Measurements from ENCODE around the gene EIF3B. TPM values are rescaled to one million over a fixed set of nuclear protein-coding genes. Genes with fewer than 3 reads are reported as not detected.
"Not testable (repeated sequence)": the region's sequence is repeated elsewhere in the genome, so short reads cannot be mapped to it uniquely, and the experiment has no call there.

The EIF3B gene
- total RNA-seq, result 100 to 1,000 TPM; 135 to 138 TPM

GRCh38 chr7:2354186-2354938 lies at the start of gene EIF3B:
Gene EIF3B, plus strand, starts transcription at chr7:2354827. Its CDS starts 95 bp downstream, at chr7:2354922.
- peak within 1 kb of the TSS; percentile 91 for H3K4me3 Mint-ChIP-seq
- H3K9me3 Mint-ChIP-seq, result no peaks in the 10 kb centered on the region
- ChIA-PET POLR2A (interaction anchor here (0.7 to 3.7 kb wide), 14 partner anchors 30 to 1796 kb away, joined by 3 to 39 read pairs (median 3); partner anchors contain the start of genes CHST12, INTS1, MAD1L1 and MRM2), CTCF (interaction anchor here (0.6 to 2.4 kb wide), 8 partner anchors 10 to 827 kb away, joined by 3 to 11 read pairs (median 4); no protein-coding TSS in a partner anchor)
- peak within 1 kb of the TSS; percentile 100 for H3K27ac Mint-ChIP-seq
- H3K4me1 Mint-ChIP-seq, result peaks cover 31% of the 10 kb centered on the region
- peak; percentile 90 for DNase-seq
- peaks cover 28% of the 10 kb centered on the region for H3K36me3 Mint-ChIP-seq (ENCODE audit: low read depth)
- no peaks in the 10 kb centered on the region for H3K27me3 Mint-ChIP-seq

GRCh38 chr7:2305258-2305657 lies 49.4 kb upstream of the EIF3B start:
- H3K27ac Mint-ChIP-seq; H3K27me3 Mint-ChIP-seq; CTCF ChIA-PET; H3K9me3 Mint-ChIP-seq; H3K36me3 Mint-ChIP-seq (ENCODE audit: low read depth); H3K4me1 Mint-ChIP-seq; POLR2A ChIA-PET; H3K4me3 Mint-ChIP-seq; DNase-seq: not testable (repeated sequence)

- Mint-ChIP-seq H3K27ac (no peak overlapping the region), H3K27me3 (no peaks in the 10 kb centered on the region), H3K4me3 (no peak overlapping the region), H3K4me1 (no peaks in the 10 kb centered on the region), H3K9me3 (no peaks in the 10 kb centered on the region), H3K36me3 (ENCODE audit: low read depth) (no peaks in the 10 kb centered on the region)
- no peak for DNase-seq
- ChIA-PET CTCF (no interaction called here), POLR2A (no interaction called here)
Observed at GRCh38 chr7:2306688-2307087, 47.9 kb upstream of the EIF3B start.

- H3K4me1 Mint-ChIP-seq, result peaks cover 8% of the 10 kb centered on the region
- H3K27me3 Mint-ChIP-seq, result no peaks in the 10 kb centered on the region
- no peak overlapping the region for H3K27ac Mint-ChIP-seq
- ChIA-PET CTCF (interaction anchor here (0.7 kb wide), 1 partner anchor 727 kb away, joined by 3 read pairs; no protein-coding TSS in a partner anchor), POLR2A (no interaction called here)
- H3K36me3 Mint-ChIP-seq (ENCODE audit: low read depth), result no peaks in the 10 kb centered on the region
- no peak for DNase-seq
- H3K4me3 Mint-ChIP-seq, result no peak overlapping the region
- H3K9me3 Mint-ChIP-seq, result no peaks in the 10 kb centered on the region
Observed at GRCh38 chr7:2307690-2308107, 46.9 kb upstream of the EIF3B start.

- H3K27ac Mint-ChIP-seq, result no peak overlapping the region
- no peak overlapping the region for H3K4me3 Mint-ChIP-seq
- peaks cover 13% of the 10 kb centered on the region for H3K4me1 Mint-ChIP-seq
- H3K36me3 Mint-ChIP-seq (ENCODE audit: low read depth), result no peaks in the 10 kb centered on the region
- H3K27me3 Mint-ChIP-seq, result no peaks in the 10 kb centered on the region
- no peaks in the 10 kb centered on the region for H3K9me3 Mint-ChIP-seq
- CTCF ChIA-PET, result no interaction called here
- no peak for DNase-seq
- POLR2A ChIA-PET, result no interaction called here
Observed at GRCh38 chr7:2309889-2310331, 44.7 kb upstream of the EIF3B start.

- ChIA-PET POLR2A (interaction anchor here (1.4 to 2.0 kb wide), 3 partner anchors 71 to 81 kb away, joined by 3 to 4 read pairs (median 4); partner anchors contain the start of genes MRM2 and NUDT1), CTCF (no interaction called here)
- H3K27ac Mint-ChIP-seq, result no peak overlapping the region
Observed at GRCh38 chr7:2312267-2312929, 42.2 kb upstream of the EIF3B start.

GRCh38 chr7:2313450-2314208 lies 41.0 kb upstream of the EIF3B start:
- DNase-seq, result no peak
- no peaks in the 10 kb centered on the region for H3K9me3 Mint-ChIP-seq
- peaks cover 20% of the 10 kb centered on the region for H3K4me1 Mint-ChIP-seq
- ChIA-PET POLR2A (interaction anchor here (0.7 to 2.0 kb wide), 6 partner anchors 40 to 93 kb away, joined by 3 to 10 read pairs (median 4); partner anchors contain the start of genes EIF3B, MRM2 and NUDT1), CTCF (no interaction called here)
- H3K36me3 Mint-ChIP-seq (ENCODE audit: low read depth), result no peaks in the 10 kb centered on the region
- H3K27ac Mint-ChIP-seq, result peak overlapping the region; percentile 76
- no peaks in the 10 kb centered on the region for H3K27me3 Mint-ChIP-seq
- no peak overlapping the region for H3K4me3 Mint-ChIP-seq

More at GRCh38 chr7:2312267-2312929, 42.2 kb upstream of the EIF3B start:
- no peaks in the 10 kb centered on the region for H3K36me3 Mint-ChIP-seq (ENCODE audit: low read depth)
- no peaks in the 10 kb centered on the region for H3K9me3 Mint-ChIP-seq
- H3K4me3 Mint-ChIP-seq, result peak overlapping the region; percentile 54
- peaks cover 14% of the 10 kb centered on the region for H3K4me1 Mint-ChIP-seq
- DNase-seq, result no peak
- H3K27me3 Mint-ChIP-seq, result no peaks in the 10 kb centered on the region

GRCh38 chr7:2314209-2314955 lies 40.2 kb upstream of the EIF3B start, which contains the start of gene SNX8:
Gene SNX8, minus strand, starts transcription at chr7:2314441. Its CDS starts 20 bp downstream, at chr7:2314421.
- POLR2A ChIA-PET, result interaction anchor here (0.7 to 2.0 kb wide), 4 partner anchors 40 to 92 kb away, joined by 3 to 10 read pairs (median 4); no protein-coding TSS in a partner anchor
- no peaks in the 10 kb centered on the region for H3K36me3 Mint-ChIP-seq (ENCODE audit: low read depth)
- CTCF ChIA-PET, result no interaction called here
- H3K4me1 Mint-ChIP-seq, result peaks cover 20% of the 10 kb centered on the region
- H3K27ac Mint-ChIP-seq, result peak within 1 kb of the TSS; percentile 76
- peak; percentile 95 for DNase-seq
- H3K4me3 Mint-ChIP-seq, result no peak within 1 kb of the TSS
- H3K9me3 Mint-ChIP-seq, result no peaks in the 10 kb centered on the region
- H3K27me3 Mint-ChIP-seq, result no peaks in the 10 kb centered on the region

- POLR2A ChIA-PET; H3K27me3 Mint-ChIP-seq; H3K4me3 Mint-ChIP-seq; CTCF ChIA-PET; H3K36me3 Mint-ChIP-seq (ENCODE audit: low read depth); DNase-seq; H3K9me3 Mint-ChIP-seq; H3K27ac Mint-ChIP-seq: not testable (repeated sequence)
- H3K4me1 Mint-ChIP-seq, result peaks cover 20% of the 10 kb centered on the region
Observed at GRCh38 chr7:2314956-2315530, 39.6 kb upstream of the EIF3B start.

- POLR2A ChIA-PET, result no interaction called here
- peaks cover 20% of the 10 kb centered on the region for H3K4me1 Mint-ChIP-seq
- DNase-seq, result no peak
- H3K9me3 Mint-ChIP-seq, result no peaks in the 10 kb centered on the region
- CTCF ChIA-PET, result no interaction called here
- H3K27ac Mint-ChIP-seq, result no peak overlapping the region
- no peaks in the 10 kb centered on the region for H3K27me3 Mint-ChIP-seq
- H3K4me3 Mint-ChIP-seq, result no peak overlapping the region
- no peaks in the 10 kb centered on the region for H3K36me3 Mint-ChIP-seq (ENCODE audit: low read depth)
Observed at GRCh38 chr7:2315787-2316186, 38.8 kb upstream of the EIF3B start.

- H3K36me3 Mint-ChIP-seq (ENCODE audit: low read depth), result no peaks in the 10 kb centered on the region
- peaks cover 20% of the 10 kb centered on the region for H3K4me1 Mint-ChIP-seq
- CTCF ChIA-PET, result no interaction called here
- H3K27me3 Mint-ChIP-seq, result no peaks in the 10 kb centered on the region
- no peak overlapping the region for H3K27ac Mint-ChIP-seq
- no peak for DNase-seq
- H3K9me3 Mint-ChIP-seq, result no peaks in the 10 kb centered on the region
- POLR2A ChIA-PET, result no interaction called here
- no peak overlapping the region for H3K4me3 Mint-ChIP-seq
Observed at GRCh38 chr7:2316578-2316977, 38.0 kb upstream of the EIF3B start.
